ENCODE data around the gene HTR4.

DNA sequence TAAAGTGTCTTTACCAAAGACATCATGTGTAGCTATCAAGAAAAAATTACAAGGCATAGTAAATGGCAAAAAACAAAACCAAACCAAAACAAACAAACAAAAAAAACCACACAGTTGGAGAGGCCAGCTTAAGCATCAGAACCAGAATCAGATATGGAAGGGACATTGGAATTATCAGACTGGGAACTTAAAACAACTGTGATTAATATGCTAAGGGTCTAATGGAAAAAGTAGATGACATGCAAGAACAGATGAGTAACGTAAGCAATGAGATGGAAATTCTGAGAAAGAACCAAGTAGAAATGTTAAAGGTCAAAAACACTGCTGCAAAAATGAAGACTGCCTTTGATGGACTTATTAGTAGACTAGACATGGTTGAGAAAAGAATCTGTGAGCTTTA is 194.7 kb downstream of the HTR4 start:
- TF ChIP-seq RAD21 (IDR thresholded peaks at IDR 0.05; ENCODE audit: low read depth) (no peak), EZH2 (IDR thresholded peaks at IDR 0.05) (no peak)
- TF ChIP-seq, protein P1, sequence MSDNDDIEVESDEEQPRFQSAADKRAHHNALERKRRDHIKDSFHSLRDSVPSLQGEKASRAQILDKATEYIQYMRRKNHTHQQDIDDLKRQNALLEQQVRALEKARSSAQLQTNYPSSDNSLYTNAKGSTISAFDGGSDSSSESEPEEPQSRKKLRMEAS (IDR thresholded peaks at IDR 0.05) = no peak
